Activated T-cell treated with anti-CD3 and anti-CD28 coated beads for 1 hour (primary cell): ENCODE results near the gene ZNF775.

Experiments used
- DNase-seq: peaks from one replicate; pipeline ENCODE4 v3.0.0-alpha.2; 2020; ENCODE audit warnings: low read depth

ZNF775 gene

GRCh38 chr7:150346922-150347321, 32.2 kb upstream of the ZNF775 start:
- no peak for DNase-seq

- no peak for DNase-seq
Observed at GRCh38 chr7:150351587-150352194, 27.4 kb upstream of the ZNF775 start.

GRCh38 chr7:150355666-150356059, 23.5 kb upstream of the ZNF775 start:
- DNase-seq = no peak

GRCh38 chr7:150356265-150356897, 22.7 kb upstream of the ZNF775 start:
- DNase-seq = no peak

GRCh38 chr7:150357270-150357669, 21.9 kb upstream of the ZNF775 start:
- peak; percentile 65 for DNase-seq

- no peak for DNase-seq
Observed at GRCh38 chr7:150357771-150358427, 21.2 kb upstream of the ZNF775 start.

GRCh38 chr7:150358433-150358832, 20.7 kb upstream of the ZNF775 start:
- DNase-seq = no peak

- DNase-seq = no peak
Observed at GRCh38 chr7:150358988-150359621, 20.0 kb upstream of the ZNF775 start.

GRCh38 chr7:150359622-150360362, 19.3 kb upstream of the ZNF775 start:
- DNase-seq = no peak

- DNase-seq = no peak
Observed at GRCh38 chr7:150360363-150361058, 18.6 kb upstream of the ZNF775 start.

- DNase-seq = no peak
Observed at GRCh38 chr7:150361402-150361801, 17.7 kb upstream of the ZNF775 start.

- DNase-seq = no peak
Observed at GRCh38 chr7:150361807-150362621, 17.1 kb upstream of the ZNF775 start.

- no peak for DNase-seq
Observed at GRCh38 chr7:150363370-150363769, 15.8 kb upstream of the ZNF775 start.

GRCh38 chr7:150363872-150364271, 15.3 kb upstream of the ZNF775 start:
- DNase-seq = no peak

GRCh38 chr7:150365194-150365593, 13.9 kb upstream of the ZNF775 start:
- DNase-seq = no peak

- no peak for DNase-seq
Observed at GRCh38 chr7:150365673-150366398, 13.3 kb upstream of the ZNF775 start.

- DNase-seq = no peak
Observed at GRCh38 chr7:150367677-150368095, 11.4 kb upstream of the ZNF775 start.

- DNase-seq = peak; percentile 69
Observed at GRCh38 chr7:150368096-150368883, 10.8 kb upstream of the ZNF775 start, which contains the start of gene REPIN1. Gene REPIN1 (plus strand): TSS chr7:150368822. CDS start chr7:150369712, 890 bp downstream.
